ACHN (cell line): Measurements from ENCODE around the gene CNTFR.
A peak's percentile ranks its signal among the peaks of the same experiment; 100 is the strongest.

ENCODE experiments used
- DNase-seq: peaks from one replicate; pipeline ENCODE4 v3.0.0-alpha.2; 2015
- in situ Hi-C: cut with HindIII; loops from 2 replicates; pipeline ENCODE4 v1.10.0; 2017; ENCODE audit warnings: low sequenced_read_pairs, low pct_ligation_motif_present, low pct_unique_long_range_greater_than_20kb

The CNTFR gene

DNA sequence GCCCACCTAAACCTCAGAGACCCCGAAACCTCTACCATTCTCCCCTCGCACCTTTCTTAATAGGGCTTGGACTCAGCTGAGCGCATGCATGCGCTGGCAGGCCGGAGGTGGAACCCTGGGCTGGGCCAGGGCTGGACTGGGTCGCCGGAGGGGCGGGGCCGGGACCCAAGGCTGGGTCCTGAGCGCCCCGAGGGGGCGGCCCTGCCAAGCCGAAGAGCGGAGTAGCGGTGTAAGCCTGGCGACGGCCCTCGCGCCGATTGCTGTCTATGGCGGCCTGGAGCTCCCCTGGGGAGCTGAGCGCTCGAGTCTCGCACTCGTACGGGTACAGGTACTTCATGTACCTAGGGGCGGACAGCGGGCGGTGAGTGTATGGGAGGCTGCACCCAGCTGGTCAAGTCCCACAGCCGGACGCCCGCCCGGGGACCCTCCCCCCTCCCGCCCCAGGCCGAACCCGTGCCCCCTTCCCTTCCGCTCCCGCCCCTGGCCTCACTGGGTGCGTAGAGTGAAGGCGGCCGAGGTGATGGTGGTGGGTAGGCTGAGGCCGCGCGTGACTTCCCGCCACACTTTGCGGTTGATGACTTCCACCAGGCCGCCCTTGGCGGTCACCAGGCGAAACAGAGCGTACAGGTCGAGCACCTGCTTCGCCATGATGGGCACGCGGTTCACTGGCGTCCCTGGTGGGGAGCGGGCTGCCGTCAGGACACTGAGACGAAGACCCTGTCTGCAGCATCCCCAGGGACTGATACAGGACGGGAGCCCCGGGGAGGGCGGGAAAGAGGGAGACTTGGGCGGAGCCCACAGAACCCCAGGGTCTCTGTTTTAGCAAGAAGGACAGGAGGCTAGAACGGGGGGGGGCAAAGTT lies 34.1 kb upstream of the CNTFR start:
- DNase-seq: no peak
- in situ Hi-C loops: no loop called here

DNA sequence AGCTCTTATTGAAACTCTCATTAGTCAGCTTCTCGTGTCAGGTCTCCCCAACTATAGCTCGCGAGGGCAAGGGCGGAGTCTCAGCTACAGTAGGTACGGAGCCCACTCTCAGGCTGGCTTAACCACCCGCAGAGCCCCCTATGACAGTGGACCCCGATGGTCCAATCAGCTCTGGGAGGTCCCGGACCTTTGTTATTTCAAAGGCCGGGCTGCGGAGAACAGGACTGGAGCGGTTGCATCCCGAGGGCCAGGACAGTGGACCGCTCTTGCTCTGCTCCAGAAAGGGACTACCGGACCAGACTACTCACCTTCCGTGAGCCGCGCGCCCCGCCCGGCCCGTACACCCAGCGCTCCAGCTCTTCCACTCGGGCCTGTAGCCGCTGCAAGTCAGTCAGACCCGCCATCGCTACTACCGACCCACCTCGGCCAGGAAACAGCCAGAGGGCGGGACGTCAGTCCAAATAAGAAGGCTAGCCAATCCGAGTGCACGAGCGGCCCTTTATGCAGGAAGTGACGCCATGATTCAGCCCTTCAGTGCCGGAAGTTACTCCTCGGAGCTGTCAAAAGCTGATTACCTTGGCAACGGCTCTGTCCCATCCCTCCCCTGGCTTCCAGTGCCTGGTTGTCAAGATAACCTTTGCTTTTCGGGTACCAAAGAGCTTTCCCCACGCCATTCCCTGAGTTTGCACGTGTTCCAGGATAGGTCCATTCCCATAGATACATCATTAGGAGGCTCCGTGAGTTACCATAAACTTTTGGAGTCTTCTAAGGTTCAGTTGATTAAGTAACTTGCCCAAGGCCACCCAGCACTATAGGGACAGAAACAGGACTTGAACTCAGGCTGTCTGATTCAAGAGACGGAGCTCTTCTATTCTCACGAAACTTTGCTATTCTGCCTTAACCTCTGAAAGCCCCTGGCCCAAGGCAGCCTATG lies 30.8 kb upstream of the CNTFR start, which contains the start of gene DCTN3:
Gene DCTN3, minus strand, starts transcription at position 435 of the 934 bp plus-strand sequence. Its CDS starts 31 bp downstream, at position 404.
- DNase-seq: peak; percentile 89
- in situ Hi-C loops: no loop called here

DNA sequence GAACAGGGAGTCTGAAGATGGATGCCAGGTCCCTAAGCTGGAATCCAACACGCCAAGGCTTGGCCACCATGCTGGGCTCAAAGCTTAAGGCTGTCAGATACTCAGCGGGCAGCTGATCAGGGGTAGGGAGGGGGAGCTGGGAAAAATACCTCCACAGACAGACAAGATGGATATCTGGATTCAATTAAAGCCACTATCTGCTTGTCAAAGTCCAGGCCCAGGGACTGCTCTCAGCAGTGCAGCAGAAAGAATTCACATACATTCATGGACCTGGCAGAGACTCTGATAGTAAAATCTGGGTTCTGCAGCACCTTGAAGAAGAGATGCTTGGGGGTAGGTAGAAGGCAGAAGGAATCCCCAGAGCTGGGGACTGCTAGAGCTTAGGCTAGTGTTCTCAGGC lies 25.6 kb upstream of the CNTFR start:
- no peak for DNase-seq
- in situ Hi-C loops: no loop called here

DNA sequence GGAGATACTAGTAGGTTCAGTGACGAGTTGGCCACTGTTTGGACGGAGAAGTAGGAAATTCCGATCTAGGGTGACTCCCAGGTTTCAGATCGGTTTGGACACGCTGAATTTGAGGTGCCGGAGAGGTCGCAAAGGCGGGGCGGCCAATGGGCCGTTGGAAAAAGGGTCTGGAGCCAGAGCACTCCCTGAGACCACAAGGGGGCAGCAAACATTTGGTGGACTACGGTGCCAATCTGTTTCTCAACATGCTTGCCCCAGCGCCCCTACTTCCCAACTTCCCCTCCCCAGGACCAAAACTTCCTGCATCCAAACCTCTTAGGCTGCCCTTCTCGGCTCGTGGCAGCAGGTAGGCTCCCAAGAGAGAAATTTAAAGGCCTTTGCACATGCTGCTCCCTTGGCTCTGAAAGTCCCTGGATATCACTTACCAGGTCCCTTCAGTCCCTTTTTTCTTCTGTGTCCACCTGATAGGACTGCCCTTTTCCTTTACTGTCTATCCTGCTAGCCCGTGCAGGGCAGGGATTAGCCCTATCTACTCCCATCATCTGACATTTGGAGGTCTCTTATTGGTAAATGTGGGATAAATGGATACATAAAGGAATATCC lies 23.4 kb upstream of the CNTFR start:
- DNase-seq: peak; percentile 81
- in situ Hi-C loops: no loop called here

DNA sequence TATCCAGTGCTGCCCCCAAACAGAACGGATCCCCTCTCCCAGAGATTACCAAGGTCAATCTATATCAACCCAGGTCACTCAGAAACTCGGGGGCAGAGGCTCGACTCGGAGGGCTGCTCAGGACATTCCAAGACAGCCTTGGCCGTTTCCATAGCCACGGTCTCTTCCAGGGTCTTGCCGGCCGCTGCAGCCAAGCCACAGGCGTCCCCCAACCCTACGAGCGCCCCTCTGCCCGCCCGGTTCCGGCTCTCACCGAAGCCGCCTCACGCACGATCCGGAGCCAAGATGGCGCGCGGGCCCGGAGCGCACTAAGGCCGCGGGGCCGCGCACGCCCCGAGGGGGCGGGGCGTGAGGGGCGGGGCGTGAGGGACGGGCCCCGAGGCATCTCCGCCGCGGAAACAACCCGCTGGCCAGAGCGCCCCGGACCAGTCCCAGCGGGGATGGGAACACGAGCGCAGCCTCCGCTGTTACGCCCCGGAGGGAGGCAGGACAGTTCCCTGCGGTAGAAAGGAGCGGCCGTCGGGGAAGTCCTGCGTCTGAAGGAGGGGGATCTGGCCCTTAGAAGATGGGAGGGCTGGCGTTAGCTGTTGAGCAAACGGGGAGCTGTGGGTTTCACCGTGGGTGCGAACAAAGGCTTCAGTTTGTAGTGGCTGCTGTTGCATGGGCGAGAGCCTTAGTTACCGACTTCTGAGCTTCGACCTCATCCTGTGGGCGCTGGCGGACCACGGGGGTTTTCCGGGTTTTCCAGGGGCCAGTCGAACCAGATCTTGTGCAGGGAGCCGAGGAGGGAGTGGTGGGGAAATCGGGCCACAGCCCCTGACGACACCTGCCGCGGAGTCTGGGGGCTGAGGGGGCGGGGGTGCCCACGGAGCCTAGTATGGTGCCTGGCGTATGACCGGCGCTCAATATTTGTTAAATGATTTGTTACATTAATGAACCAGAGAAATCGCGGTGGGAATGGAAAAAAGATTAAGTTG lies 22.6 kb upstream of the CNTFR start, which contains the start of gene RPP25L:
Gene RPP25L, minus strand, starts transcription at position 287 of the 977 bp plus-strand sequence. CDS start 801 bp downstream, outside the sequence.
- in situ Hi-C loops: no loop called here
- DNase-seq: peak; percentile 85

DNA sequence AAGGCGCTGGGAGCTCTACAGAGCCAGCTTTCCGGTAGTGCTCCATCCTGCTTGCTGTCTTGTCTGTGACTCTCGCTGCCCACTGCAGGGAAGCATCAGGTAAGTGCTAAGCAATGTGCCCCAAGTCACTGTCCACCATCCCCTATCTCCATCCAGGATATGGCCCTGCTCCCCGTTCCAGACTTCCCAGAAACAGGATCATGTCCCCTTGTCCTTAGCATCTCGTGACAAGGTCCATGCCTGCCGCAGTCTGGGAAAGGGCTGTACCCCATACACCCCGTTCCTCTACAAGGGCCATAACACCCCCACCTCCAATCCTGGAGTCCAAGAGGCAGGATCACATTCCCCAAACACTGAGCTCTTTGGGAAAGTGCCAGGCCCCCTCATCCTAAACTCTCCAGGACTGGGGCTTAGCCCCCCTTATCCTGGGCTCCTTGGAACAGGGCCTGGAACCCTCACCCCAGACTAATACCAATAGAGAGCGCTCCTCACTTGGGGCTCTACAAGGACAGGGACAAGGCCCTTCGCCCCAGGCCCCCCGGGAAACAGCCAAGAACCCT lies 21.8 kb upstream of the CNTFR start:
- no peak for DNase-seq
- in situ Hi-C loops: no loop called here

DNA sequence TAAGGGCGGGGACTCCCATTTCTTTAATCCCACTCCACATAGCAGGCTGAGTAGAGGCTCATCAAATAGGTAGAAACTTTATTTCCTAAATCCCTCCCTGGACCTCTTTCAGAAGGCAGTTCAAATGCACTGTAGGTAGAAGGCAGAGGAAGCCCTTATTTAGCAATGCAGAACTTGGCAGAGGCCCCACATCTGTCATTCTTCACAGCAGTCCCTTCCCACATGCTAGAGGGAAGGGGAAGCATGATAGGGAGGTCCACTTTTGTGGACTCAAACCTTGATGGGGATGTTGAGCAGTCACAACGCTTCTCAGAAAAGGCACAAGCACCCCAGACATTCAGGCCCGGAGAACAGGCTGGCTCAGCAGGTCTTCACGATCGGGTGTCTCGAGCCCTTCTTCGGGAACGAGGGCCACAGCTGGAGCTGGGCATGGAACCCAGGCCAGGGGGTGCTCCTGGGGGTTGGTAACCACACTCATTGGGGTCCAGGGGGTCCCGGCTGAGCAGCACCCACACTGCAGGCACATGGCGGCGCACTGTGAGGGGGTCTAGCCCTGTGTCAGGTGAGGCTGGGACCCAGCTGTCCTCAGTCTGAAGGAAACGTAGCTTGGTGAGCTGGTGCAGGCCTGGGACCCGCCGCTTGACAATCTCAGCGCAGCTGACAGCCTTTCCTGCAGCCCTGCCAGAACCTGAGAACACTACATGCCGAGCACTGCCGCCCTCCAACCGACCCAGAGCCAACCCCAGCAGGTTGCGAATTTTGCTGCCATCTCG lies 21.1 kb upstream of the CNTFR start:
- in situ Hi-C loops: no loop called here
- no peak for DNase-seq

DNA sequence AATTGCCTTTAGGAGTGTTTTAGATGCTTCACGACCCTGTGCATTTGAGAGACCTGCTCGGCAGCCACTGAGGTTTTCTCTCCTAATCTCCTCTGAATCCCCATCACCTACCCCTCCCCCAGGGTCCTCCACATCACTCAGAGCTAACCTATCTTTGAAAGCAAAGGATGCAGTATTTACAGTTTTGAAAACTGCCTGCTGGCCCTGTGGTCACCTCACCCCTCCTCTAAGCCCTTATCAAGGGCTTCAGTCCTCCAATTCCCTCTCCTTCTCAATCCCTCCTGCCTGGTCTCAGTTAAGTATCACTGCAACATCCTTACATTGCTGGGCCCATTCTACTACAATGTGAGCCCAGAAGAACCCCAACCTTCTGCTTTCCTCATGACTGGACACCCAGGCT lies 17.8 kb upstream of the CNTFR start:
- in situ Hi-C loops: no loop called here

DNA sequence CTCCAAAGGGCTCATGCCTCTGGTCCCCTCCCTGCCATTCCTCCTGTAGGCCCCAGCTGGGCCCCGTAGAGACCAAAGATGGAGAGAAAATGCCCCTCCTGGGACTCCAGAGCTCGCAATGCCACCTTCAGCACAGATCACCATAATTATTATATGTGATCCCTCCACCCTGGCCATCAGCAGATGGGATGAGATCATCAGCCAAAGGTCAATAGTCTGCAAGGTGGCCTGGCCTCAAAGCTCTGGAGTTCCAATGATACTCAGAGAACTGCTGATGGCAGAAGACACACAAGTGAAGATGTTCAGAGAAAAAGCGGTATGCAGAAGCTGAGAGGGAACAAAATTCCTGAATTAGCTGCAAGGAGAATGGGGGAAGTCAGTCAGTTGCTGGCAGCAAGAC lies 17.4 kb upstream of the CNTFR start:
- in situ Hi-C loops: no loop called here

More for the DNA sequence above, 17.8 kb upstream of the CNTFR start:
- no peak for DNase-seq

DNA sequence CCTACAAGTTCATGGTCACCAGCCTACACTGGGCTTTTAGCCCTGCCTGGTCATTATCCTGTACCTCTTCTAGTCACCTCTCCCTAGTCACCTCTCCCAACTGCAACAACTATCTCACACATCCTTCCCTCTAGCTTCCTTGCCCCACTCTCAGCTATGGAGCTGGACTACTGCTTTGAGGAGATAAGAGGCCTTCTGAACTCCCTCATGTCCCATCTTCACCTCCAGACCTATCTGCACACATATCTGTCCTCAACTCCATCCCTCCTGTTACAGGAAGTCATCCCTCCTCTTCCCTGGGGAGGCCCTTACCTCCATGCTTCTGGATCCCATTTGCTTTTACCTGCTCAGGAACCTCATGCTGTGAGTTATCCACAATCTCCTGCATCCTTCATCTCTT lies 16.7 kb upstream of the CNTFR start:
- DNase-seq: no peak
- in situ Hi-C loops: no loop called here

More for the DNA sequence above, 17.4 kb upstream of the CNTFR start:
- no peak for DNase-seq

DNA sequence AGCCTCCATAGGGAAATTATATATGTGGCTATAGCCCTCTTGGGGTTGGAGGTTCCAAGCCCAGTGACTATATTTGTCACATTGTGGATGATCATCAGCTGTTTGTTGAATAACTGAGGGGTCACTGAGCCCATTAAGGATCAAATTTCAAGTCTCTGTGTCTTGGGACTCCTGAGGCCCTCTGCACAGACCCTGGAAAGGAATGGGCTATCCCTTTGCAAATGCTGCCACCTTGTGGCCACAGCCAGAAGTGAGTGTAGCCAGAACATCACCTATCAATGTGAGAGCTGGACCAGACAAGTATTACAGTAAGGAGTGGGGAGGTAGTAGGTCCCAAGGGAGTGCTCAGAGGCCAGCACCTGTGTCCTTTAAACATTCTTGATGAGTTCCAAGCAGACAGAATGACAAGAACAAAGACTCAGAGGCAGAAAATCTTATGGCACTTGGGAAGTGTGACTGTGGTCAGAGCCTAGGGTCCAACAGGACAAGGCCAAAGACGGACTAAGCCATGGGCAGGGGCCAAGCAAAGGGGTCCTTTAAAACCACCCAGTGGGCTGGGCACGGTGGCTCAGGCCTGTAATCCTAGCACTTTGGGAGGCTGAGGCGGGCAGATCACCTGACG lies 14.2 kb upstream of the CNTFR start:
- peak; percentile 62 for DNase-seq
- in situ Hi-C loops: no loop called here

DNA sequence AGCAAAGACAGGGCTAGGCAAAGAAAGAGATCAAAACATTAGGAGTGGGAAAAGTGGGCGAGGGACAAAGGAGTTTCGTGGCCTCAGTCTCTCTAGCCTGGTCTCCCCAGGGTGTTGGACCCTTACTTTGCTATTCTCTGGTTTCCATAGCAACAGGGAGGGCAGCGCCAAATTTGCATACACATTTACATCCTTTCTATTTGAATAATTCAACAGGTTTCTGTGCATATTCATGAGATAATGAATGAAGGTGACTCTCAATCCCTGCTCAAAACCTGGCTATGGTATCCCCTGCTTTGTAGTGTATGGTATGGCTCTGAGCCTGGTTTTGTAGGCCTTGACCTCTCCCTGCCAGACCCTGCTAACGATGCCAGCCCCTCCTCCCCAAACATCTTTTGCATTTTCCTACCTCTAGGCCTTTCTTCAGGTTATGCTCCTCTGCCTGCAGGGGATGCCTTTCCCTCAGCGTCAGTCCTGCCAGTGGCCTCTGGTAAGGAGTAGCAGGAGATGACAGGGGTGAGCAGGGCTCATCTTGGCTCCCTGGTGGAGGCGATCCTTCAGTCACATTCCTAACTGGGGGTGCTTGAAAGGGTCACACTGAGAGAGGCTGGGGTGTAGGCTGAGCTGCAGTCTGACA lies 12.5 kb upstream of the CNTFR start:
- DNase-seq: no peak
- in situ Hi-C loops: no loop called here

DNA sequence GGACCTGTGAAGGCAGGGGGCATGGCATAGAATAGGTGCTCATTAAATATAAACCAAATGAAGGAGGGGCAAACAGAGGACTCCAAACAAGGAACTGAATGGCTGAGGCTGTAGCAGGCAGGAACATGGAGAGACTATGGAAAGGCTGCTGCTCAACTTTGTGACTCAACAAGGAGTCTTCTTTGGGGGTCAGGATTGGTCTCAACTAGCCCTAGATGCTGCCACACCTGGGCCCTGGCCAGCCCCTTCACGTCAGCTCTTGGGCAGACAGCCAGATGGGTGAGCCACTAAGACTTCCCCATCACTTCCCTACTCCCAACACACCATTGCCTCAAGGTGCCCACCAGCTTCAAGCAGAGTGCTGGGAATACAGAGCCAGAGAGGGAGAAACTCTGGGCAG lies 11.4 kb upstream of the CNTFR start:
- DNase-seq: no peak
- in situ Hi-C loops: no loop called here

DNA sequence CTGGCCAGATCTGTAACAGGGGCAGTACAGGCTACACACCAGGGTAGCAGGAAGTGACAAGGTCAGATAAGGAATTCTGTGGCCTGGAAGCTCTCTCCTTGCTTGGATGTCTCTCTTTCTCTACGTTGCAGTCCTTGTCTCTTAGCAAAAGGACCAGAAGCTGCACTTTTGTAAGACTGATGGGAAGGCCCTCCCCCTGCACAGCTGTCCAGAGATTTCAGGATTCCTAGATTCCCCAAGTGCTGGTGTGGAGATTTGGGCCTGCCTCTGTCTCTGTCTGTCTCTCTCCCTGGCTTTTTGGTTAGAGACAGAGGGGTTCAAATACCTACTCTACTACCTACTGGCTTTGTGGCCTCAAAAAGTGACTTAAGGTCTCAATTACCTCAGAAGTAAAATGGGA lies 10.0 kb upstream of the CNTFR start:
- in situ Hi-C loops: no loop called here
- DNase-seq: no peak

DNA sequence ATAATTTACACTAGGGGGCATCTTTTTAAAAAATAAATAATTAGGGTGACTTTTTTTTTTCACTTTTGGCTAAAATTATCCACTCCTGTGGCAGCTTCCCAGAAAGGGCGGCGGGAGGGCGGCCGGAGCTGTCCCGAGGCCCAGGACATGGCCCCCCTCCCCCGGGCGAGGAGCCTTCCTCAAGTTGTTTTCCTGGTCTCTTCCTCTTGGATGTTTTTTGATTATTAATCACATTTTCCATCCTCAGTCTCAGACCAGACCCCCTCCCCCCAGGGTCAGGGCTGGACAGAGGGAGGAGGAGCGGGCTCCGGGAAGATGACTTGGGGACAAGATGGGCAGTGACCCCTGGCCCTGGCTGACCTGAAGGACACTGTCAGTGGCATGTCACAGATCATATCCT lies 4.7 kb upstream of the CNTFR start:
- DNase-seq: no peak
- in situ Hi-C loops: no loop called here
